ENCODE data around the gene CARNS1. TPM values are rescaled to one million over a fixed set of nuclear protein-coding genes. Genes with fewer than 3 reads are reported as not detected.

The CARNS1 gene
- total RNA-seq, 2 experiments from 2014 or later, result 6.2 to 6.9 TPM

GRCh38 chr11:67435727-67436458 is 20.4 kb downstream of the CARNS1 start:
- CTCF ChIA-PET, result interaction anchor here (2.8 kb wide), 1 partner anchor 34 kb away, joined by 12 read pairs; the partner anchor contains the start of gene PPP1CA
- Mint-ChIP-seq H3K36me3 (ENCODE audit: low read depth) (peaks cover 68% of the 10 kb centered on the region), H3K9me3 (no peaks in the 10 kb centered on the region), H3K27ac (peak overlapping the region; percentile 93), H3K4me3 (peak overlapping the region; percentile 87), H3K4me1 (ENCODE audit: low read depth) (peaks cover 52% of the 10 kb centered on the region), H3K27me3 (no peaks in the 10 kb centered on the region)
- DNase-seq (peak; percentile 37), ATAC-seq (peak; percentile 2)
- POLR2A ChIA-PET, result interaction anchor here (1.3 to 10.8 kb wide), 14 partner anchors 8 to 196 kb away, joined by 5 to 178 read pairs (median 14); partner anchors contain the start of genes AIP, ANKRD13D, PITPNM1 and PPP1CA
- TF ChIP-seq CTCF (IDR thresholded peaks at IDR 0.05), result no peak
- intact Hi-C loops (cut with micrococcal nuclease), result loop anchor here (5.0 kb wide), 2 partner anchors 46 to 71 kb away; partner anchors contain the start of genes AIP, CDK2AP2 and PITPNM1

GRCh38 chr11:67436459-67437081 is 21.1 kb downstream of the CARNS1 start:
- Mint-ChIP-seq H3K9me3 (no peaks in the 10 kb centered on the region), H3K4me3 (peak overlapping the region; percentile 87), H3K27me3 (no peaks in the 10 kb centered on the region), H3K36me3 (ENCODE audit: low read depth) (peaks cover 68% of the 10 kb centered on the region), H3K27ac (peak overlapping the region; percentile 93), H3K4me1 (ENCODE audit: low read depth) (peaks cover 57% of the 10 kb centered on the region)
- ChIA-PET CTCF (interaction anchor here (1.0 to 2.8 kb wide), 5 partner anchors 16 to 85 kb away, joined by 3 to 12 read pairs (median 4); partner anchors contain the start of genes AIP, CDK2AP2 and PPP1CA), POLR2A (interaction anchor here (0.7 to 10.8 kb wide), 21 partner anchors 8 to 196 kb away, joined by 3 to 178 read pairs (median 9); partner anchors contain the start of genes AIP, ANKRD13D, PITPNM1 and PPP1CA)
- intact Hi-C loops (cut with micrococcal nuclease), result loop anchor here (5.0 kb wide), 2 partner anchors 46 to 71 kb away; partner anchors contain the start of genes AIP, CDK2AP2 and PITPNM1
- TF ChIP-seq CTCF (IDR thresholded peaks at IDR 0.05), result no peak
- DNase-seq (peak; percentile 89), ATAC-seq (peak; percentile 45)

DNA sequence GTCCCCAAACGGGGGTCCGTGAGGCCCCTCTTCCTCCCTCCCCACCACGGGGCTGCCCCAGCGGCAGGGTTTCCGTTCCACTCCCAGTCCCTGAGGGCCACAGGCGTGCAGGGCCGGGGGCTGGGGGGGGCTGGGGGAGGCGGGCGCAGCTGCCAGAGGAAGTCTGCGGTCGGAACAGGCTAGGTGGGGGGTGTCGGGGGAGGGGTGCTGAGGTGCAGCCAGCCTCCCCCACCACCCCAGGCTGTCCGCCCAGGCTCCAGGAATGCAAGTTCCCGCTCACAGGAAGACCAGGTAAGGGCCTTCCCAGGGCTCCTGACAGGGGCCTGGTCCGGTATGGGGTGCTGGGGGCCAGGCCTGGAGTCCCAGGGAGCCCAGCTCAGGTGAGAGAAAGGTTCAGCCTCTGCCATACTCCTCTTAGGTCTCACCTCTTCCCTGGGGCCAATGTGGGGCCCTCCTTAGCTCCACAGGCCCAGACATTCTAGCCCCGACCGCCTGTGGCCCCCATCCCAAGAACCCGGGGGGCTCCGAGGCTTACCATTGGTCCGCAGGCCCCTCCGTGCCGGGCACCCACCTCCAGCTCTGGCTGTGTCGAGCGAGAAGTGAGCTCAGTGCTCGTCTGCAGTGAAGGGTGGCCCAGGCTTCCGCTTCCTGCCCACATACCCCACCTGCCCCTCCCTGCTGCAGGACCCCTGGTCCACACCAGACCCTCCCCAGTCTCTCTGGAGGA is 21.8 kb downstream of the CARNS1 start, which contains the start of gene PTPRCAP:
Gene PTPRCAP, minus strand, starts transcription at position 601 of the 727 bp plus-strand sequence. Its CDS starts 63 bp downstream, at position 538.
- ATAC-seq (peak; percentile 42), DNase-seq (peak; percentile 84)
- CTCF ChIA-PET, result interaction anchor here (1.0 to 2.8 kb wide), 6 partner anchors 17 to 86 kb away, joined by 3 to 12 read pairs (median 4); partner anchors contain the start of genes AIP, CDK2AP2, PPP1CA and TMEM134
- POLR2A ChIA-PET, result interaction anchor here (0.6 to 10.8 kb wide), 30 partner anchors 8 to 197 kb away, joined by 3 to 178 read pairs (median 6); partner anchors contain the start of genes AIP, ANKRD13D, PITPNM1 and PPP1CA
- intact Hi-C loops (cut with micrococcal nuclease), result loop anchor here (5.0 kb wide), 2 partner anchors 45 to 70 kb away; partner anchors contain the start of genes AIP, CDK2AP2 and PITPNM1
- no peak for TF ChIP-seq CTCF (IDR thresholded peaks at IDR 0.05)
- H3K4me1 Mint-ChIP-seq (ENCODE audit: low read depth), result peaks cover 55% of the 10 kb centered on the region
- no peaks in the 10 kb centered on the region for H3K9me3 Mint-ChIP-seq
- H3K4me3 Mint-ChIP-seq, result peak within 1 kb of the TSS; percentile 87
- H3K27ac Mint-ChIP-seq, result peak within 1 kb of the TSS; percentile 93
- no peaks in the 10 kb centered on the region for H3K27me3 Mint-ChIP-seq
- H3K36me3 Mint-ChIP-seq (ENCODE audit: low read depth), result peaks cover 61% of the 10 kb centered on the region

GRCh38 chr11:67437809-67438157 is 22.3 kb downstream of the CARNS1 start:
- Mint-ChIP-seq H3K4me3 (peak overlapping the region; percentile 87), H3K27ac (peak overlapping the region; percentile 86), H3K4me1 (ENCODE audit: low read depth) (peaks cover 55% of the 10 kb centered on the region), H3K27me3 (no peaks in the 10 kb centered on the region), H3K36me3 (ENCODE audit: low read depth) (peaks cover 58% of the 10 kb centered on the region), H3K9me3 (no peaks in the 10 kb centered on the region)
- POLR2A ChIA-PET, result interaction anchor here (0.6 to 10.8 kb wide), 26 partner anchors 8 to 191 kb away, joined by 3 to 178 read pairs (median 8); partner anchors contain the start of genes AIP, ANKRD13D, CABP4 and PITPNM1
- TF ChIP-seq CTCF (IDR thresholded peaks at IDR 0.05), result no peak
- ATAC-seq, result no peak
- no peak for DNase-seq
- intact Hi-C loops (cut with micrococcal nuclease), result loop anchor here (5.0 kb wide), 2 partner anchors 45 to 70 kb away; partner anchors contain the start of genes AIP, CDK2AP2 and PITPNM1
- CTCF ChIA-PET, result interaction anchor here (1.0 to 2.8 kb wide), 8 partner anchors 8 to 86 kb away, joined by 3 to 12 read pairs (median 4); partner anchors contain the start of genes AIP, CDK2AP2, PPP1CA and TMEM134

Measured in activated CD8-positive, alpha-beta T cell treated with anti-CD3 and anti-CD28 coated beads for 36 hours (primary cell).